ENCODE results near the gene C1orf52. TPM values are rescaled to one million over a fixed set of nuclear protein-coding genes. Genes with fewer than 3 reads are reported as not detected.

Gene C1orf52
- total and polyA plus RNA-seq, 2 of the 13 experiments (the other 11 are each of a cell fraction or from before 2014, with no cell fraction given) = 19.4 to 27.4 TPM

DNA sequence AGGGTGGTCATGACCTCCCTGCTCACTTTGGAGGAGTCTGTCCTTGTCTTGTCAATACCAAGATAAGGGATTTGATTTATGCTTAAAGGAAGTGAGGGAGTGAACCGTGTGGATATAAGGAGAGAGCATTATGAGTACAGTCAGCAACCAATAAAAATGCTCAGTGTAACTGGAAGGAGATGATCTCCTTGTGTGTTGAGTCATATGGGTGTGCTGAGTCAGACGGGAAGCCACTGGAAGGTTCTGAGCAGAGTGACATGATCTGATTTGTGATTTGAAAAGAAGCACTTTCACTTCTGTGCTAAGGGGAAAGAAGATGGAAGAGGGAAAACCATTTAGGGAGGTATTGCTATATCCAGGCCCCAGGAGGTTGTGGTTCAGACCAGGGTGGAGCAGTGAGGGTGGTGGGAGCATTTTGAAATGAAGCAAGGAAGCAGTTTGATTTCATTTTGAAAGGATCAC lies 19.4 kb upstream of the C1orf52 start:
- in situ Hi-C loops (cut with HindIII; ENCODE audit: extremely low pct_ligation_motif_present, low pct_unique_long_range_greater_than_20kb) = no loop called here
- POLR2A ChIA-PET = interaction anchor here (1.2 kb wide), 1 partner anchor 772 kb away, joined by 3 read pairs; the partner anchor contains the start of genes GNG5 and SPATA1
- TF ChIP-seq MEF2D (CRISPR knock-in tag; IDR thresholded peaks at IDR 0.05) (0 out of 2 replicates have a peak, but pooled peaks have one; percentile 23), FOSL2 (CRISPR knock-in tag; IDR thresholded peaks at IDR 0.05) (peak; percentile 71), MAFF (IDR thresholded peaks at IDR 0.05; ENCODE audit: low read depth, low read length) (peak; percentile 35; the same call in 1 of the 2 replicates), MAFK (conservative IDR thresholded peaks at IDR 0.05 in 1 of 2, IDR thresholded peaks at IDR 0.05 in 1 of 2; ENCODE audit: low read length in 2 of 2) (peak; percentile 32 to 37; a peak in 2 of 4 replicates), GFI1 (CRISPR knock-in tag; IDR thresholded peaks at IDR 0.05; ENCODE audit: borderline replicate concordance) (peak; percentile 76)
- TF ChIP-seq, protein P1, sequence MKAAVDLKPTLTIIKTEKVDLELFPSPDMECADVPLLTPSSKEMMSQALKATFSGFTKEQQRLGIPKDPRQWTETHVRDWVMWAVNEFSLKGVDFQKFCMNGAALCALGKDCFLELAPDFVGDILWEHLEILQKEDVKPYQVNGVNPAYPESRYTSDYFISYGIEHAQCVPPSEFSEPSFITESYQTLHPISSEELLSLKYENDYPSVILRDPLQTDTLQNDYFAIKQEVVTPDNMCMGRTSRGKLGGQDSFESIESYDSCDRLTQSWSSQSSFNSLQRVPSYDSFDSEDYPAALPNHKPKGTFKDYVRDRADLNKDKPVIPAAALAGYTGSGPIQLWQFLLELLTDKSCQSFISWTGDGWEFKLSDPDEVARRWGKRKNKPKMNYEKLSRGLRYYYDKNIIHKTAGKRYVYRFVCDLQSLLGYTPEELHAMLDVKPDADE (CRISPR knock-in tag; IDR thresholded peaks at IDR 0.05) = no peak
- CTCF ChIA-PET (ENCODE audit: low intra/inter-chr PET ratio, low total read pairs) = no interaction called here
- Histone ChIP-seq H3K4me2 (ENCODE audit: low read depth, low read length) (peak overlapping the region; percentile 72), H2AFZ (ENCODE audit: low read length) (peak overlapping the region; percentile 68), H3K79me2 (ENCODE audit: insufficient read depth, low read length) (peaks cover 22% of the 10 kb centered on the region), H3K9me3 (ENCODE audit: low read length) (no peaks in the 10 kb centered on the region), H3K27me3 (ENCODE audit: control insufficient read depth in 1 of 2, insufficient read depth in 2 of 2, low read length in 2 of 2) (no peaks in the 10 kb centered on the region; a peak in 1 of 5 replicates), H4K20me1 (ENCODE audit: insufficient read depth, low read length) (0 out of 2 replicates have a peak, but pooled peaks cover 5% of the 10 kb centered on the region), H3K36me3 (replicated peaks in 1 of 2; ENCODE audit: control insufficient read depth in 1 of 2, insufficient read depth in 2 of 2, low read length in 2 of 2) (no peaks in the 10 kb centered on the region), H3K27ac (ENCODE audit: extremely low read length, insufficient read depth, low read length) (no peak overlapping the region), H3K4me3 (replicated peaks in 1 of 3; ENCODE audit: insufficient read depth in 1 of 3, low read depth in 2 of 3, low read length in 3 of 3) (peak overlapping the region; percentile 2 to 51 (median 19); a peak in 4 of 6 replicates), H3K9ac (ENCODE audit: insufficient read depth, low read depth, low read length) (peak overlapping the region; percentile 35; the same call in 1 of the 2 replicates), H3K4me1 (ENCODE audit: insufficient read depth, low read length) (peaks cover 58% of the 10 kb centered on the region)
- ATAC-seq (no peak), DNase-seq (ENCODE audit: low spot score) (no peak), FAIRE-seq (no peak)
- 22% methylated on average over 2 of the region's 2 CpGs for WGBS (ENCODE audit: low lambda C conversion rate)
- intact Hi-C loops (cut with micrococcal nuclease; ENCODE audit: unreplicated experiment) = loop anchor here (2.0 kb wide), 1 partner anchor 48 kb away; no protein-coding TSS in a partner anchor
- no TSS peak for BruUV-seq (replicated peaks)

DNA sequence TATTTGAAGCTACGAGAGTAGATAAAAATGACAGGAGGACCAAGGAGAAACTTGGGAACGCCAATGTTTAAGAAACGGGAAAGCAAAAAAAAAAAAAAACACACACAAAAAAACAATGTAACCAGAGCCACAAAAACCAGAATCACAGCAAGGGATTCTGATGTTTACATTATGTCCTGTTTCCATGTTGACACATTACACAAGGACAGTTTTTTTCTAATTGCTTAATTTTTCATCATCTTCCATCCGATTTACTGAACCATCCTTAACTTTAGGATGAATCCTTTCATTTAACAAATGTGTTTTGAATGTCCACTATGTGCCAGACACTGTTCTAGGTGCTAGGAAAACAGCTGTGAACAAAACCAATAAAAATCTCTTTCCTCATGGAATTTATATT lies 18.3 kb upstream of the C1orf52 start:
- CTCF ChIA-PET (ENCODE audit: low intra/inter-chr PET ratio, low total read pairs) = no interaction called here
- no peak overlapping the region for H3K27ac ChIP-seq (ENCODE audit: extremely low read length, insufficient read depth, low read length)

More for the DNA sequence above, 18.3 kb upstream of the C1orf52 start:
- Histone ChIP-seq H3K4me1 (ENCODE audit: insufficient read depth, low read length) (peaks cover 59% of the 10 kb centered on the region), H3K4me3 (replicated peaks in 1 of 3; ENCODE audit: insufficient read depth in 1 of 3, low read depth in 2 of 3, low read length in 3 of 3) (no peak overlapping the region), H3K4me2 (ENCODE audit: low read depth, low read length) (no peak overlapping the region), H3K9ac (ENCODE audit: insufficient read depth, low read depth, low read length) (no peak overlapping the region), H3K9me3 (ENCODE audit: low read length) (no peaks in the 10 kb centered on the region), H4K20me1 (ENCODE audit: insufficient read depth, low read length) (0 out of 2 replicates have a peak, but pooled peaks cover 5% of the 10 kb centered on the region), H3K79me2 (ENCODE audit: insufficient read depth, low read length) (peaks cover 33% of the 10 kb centered on the region), H3K27me3 (ENCODE audit: control insufficient read depth in 1 of 2, insufficient read depth in 2 of 2, low read length in 2 of 2) (no peaks in the 10 kb centered on the region; a peak in 1 of 5 replicates), H3K36me3 (replicated peaks in 1 of 2; ENCODE audit: control insufficient read depth in 1 of 2, insufficient read depth in 2 of 2, low read length in 2 of 2) (peaks cover 0 to 2% of the 10 kb centered on the region in 2 experiments; a peak in 1 of 5 replicates), H2AFZ (ENCODE audit: low read length) (no peak overlapping the region)
- POLR2A ChIA-PET = interaction anchor here (2.9 kb wide), 1 partner anchor 18 kb away, joined by 37 read pairs; the partner anchor contains the start of gene C1orf52
- in situ Hi-C loops (cut with HindIII; ENCODE audit: extremely low pct_ligation_motif_present, low pct_unique_long_range_greater_than_20kb) = no loop called here
- TF ChIP-seq, protein P2, sequence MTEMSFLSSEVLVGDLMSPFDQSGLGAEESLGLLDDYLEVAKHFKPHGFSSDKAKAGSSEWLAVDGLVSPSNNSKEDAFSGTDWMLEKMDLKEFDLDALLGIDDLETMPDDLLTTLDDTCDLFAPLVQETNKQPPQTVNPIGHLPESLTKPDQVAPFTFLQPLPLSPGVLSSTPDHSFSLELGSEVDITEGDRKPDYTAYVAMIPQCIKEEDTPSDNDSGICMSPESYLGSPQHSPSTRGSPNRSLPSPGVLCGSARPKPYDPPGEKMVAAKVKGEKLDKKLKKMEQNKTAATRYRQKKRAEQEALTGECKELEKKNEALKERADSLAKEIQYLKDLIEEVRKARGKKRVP (CRISPR knock-in tag; IDR thresholded peaks at IDR 0.05) = peak in 1 of 2 experiments; percentile 87; a peak in 2 of 4 replicates
- TF ChIP-seq FOXA3 (CRISPR knock-in tag; IDR thresholded peaks at IDR 0.05) (peak; percentile 77), FOXA1 (IDR thresholded peaks at IDR 0.05) (0 out of 2 replicates have a peak, but pooled peaks have one; percentile 13), FOXA1 (CRISPR knock-in tag; IDR thresholded peaks at IDR 0.05) (peak; percentile 50; the same call in 1 of the 2 replicates), ELF1 (CRISPR knock-in tag; IDR thresholded peaks at IDR 0.05) (no peak)
- TF ChIP-seq, protein P3, sequence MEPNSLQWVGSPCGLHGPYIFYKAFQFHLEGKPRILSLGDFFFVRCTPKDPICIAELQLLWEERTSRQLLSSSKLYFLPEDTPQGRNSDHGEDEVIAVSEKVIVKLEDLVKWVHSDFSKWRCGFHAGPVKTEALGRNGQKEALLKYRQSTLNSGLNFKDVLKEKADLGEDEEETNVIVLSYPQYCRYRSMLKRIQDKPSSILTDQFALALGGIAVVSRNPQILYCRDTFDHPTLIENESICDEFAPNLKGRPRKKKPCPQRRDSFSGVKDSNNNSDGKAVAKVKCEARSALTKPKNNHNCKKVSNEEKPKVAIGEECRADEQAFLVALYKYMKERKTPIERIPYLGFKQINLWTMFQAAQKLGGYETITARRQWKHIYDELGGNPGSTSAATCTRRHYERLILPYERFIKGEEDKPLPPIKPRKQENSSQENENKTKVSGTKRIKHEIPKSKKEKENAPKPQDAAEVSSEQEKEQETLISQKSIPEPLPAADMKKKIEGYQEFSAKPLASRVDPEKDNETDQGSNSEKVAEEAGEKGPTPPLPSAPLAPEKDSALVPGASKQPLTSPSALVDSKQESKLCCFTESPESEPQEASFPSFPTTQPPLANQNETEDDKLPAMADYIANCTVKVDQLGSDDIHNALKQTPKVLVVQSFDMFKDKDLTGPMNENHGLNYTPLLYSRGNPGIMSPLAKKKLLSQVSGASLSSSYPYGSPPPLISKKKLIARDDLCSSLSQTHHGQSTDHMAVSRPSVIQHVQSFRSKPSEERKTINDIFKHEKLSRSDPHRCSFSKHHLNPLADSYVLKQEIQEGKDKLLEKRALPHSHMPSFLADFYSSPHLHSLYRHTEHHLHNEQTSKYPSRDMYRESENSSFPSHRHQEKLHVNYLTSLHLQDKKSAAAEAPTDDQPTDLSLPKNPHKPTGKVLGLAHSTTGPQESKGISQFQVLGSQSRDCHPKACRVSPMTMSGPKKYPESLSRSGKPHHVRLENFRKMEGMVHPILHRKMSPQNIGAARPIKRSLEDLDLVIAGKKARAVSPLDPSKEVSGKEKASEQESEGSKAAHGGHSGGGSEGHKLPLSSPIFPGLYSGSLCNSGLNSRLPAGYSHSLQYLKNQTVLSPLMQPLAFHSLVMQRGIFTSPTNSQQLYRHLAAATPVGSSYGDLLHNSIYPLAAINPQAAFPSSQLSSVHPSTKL (CRISPR knock-in tag; IDR thresholded peaks at IDR 0.05) = 0 out of 2 replicates have a peak, but pooled peaks have one; percentile 11
- intact Hi-C loops (cut with micrococcal nuclease; ENCODE audit: unreplicated experiment) = loop anchor here (2.0 kb wide), 1 partner anchor 49 kb away; no protein-coding TSS in a partner anchor
- BruUV-seq (replicated peaks) = no TSS peak
- FAIRE-seq (no peak), ATAC-seq (no peak), DNase-seq (ENCODE audit: low spot score) (no peak)
- 74% methylated on average over 4 of the region's 4 CpGs for WGBS (ENCODE audit: low lambda C conversion rate)

Measured in HepG2 (cell line).